OCI-LY1 (cell line): Measurements from ENCODE around the gene PNLIPRP1.

Experiments
- H2AFZ ChIP-seq: fragments of 200-600 bp; sonication (generic), shearing (Covaris generic); 2 replicates; pipeline ENCODE4 v1.6.0; 2014; ENCODE audit warnings: antibody characterized with exemption, mild to moderate bottlenecking, low read length
- H3F3A ChIP-seq: fragments of 200-600 bp; sonication (generic), shearing (Covaris generic); 2 replicates; pipeline ENCODE4 v1.6.0; 2014; ENCODE audit warnings: mild to moderate bottlenecking, antibody characterized with exemption, low read length, moderate library complexity; ENCODE audit not compliant: insufficient read depth
- H3K27ac ChIP-seq: fragments of 200-600 bp; sonication (generic); 2 replicates; pipeline ENCODE4 v1.5.1; 2014; ENCODE audit warnings: low read length, mixed run types, mild to moderate bottlenecking, low read depth; ENCODE audit not compliant: poor library complexity, severe bottlenecking
- H3K27me3 ChIP-seq: fragments of 200-600 bp; sonication (generic); 2 replicates; pipeline ENCODE4 v1.6.0; 2014; ENCODE audit warnings: antibody characterized with exemption, mild to moderate bottlenecking, low read length, moderate library complexity; ENCODE audit not compliant: insufficient read depth
- H3K36me3 ChIP-seq: fragments of 200-600 bp; sonication (generic); 2 replicates; pipeline ENCODE4 v1.6.1; 2014; ENCODE audit warnings: mild to moderate bottlenecking, antibody characterized with exemption, low read length, moderate library complexity, mixed read lengths; ENCODE audit not compliant: insufficient read depth
- H3K4me1 ChIP-seq: fragments of 200-600 bp; sonication (generic); 2 replicates; pipeline ENCODE4 v1.5.1; 2014; ENCODE audit warnings: mild to moderate bottlenecking, low read length, moderate library complexity; ENCODE audit not compliant: insufficient read depth, severe bottlenecking
- H3K4me2 ChIP-seq: fragments of 200-600 bp; sonication (generic), shearing (Covaris generic); 2 replicates; pipeline ENCODE4 v1.6.1; 2014; ENCODE audit warnings: low read length
- H3K4me3 ChIP-seq: fragments of 200-600 bp; sonication (generic); 2 replicates; pipeline ENCODE4 v1.5.1; 2014; ENCODE audit warnings: low read length, low read depth, mild to moderate bottlenecking, mixed read lengths; ENCODE audit not compliant: poor library complexity, severe bottlenecking
- H3K79me2 ChIP-seq: fragments of 200-600 bp; shearing (Covaris generic); 2 replicates; pipeline ENCODE4 v1.6.1; 2016; ENCODE audit warnings: mixed run types, low read length, mixed read lengths; ENCODE audit not compliant: insufficient read depth
- H3K9ac ChIP-seq: fragments of 200-600 bp; sonication (generic), shearing (Covaris generic); 2 replicates; pipeline ENCODE4 v1.6.1; 2014; ENCODE audit warnings: mild to moderate bottlenecking, low read length, mixed read lengths
- H3K9me2 ChIP-seq: fragments of 200-600 bp; sonication (generic), shearing (Covaris generic); 2 replicates; pipeline ENCODE4 v1.6.1; 2014; ENCODE audit warnings: low read depth, mild to moderate bottlenecking, low read length, mixed read lengths
- H3K9me3 ChIP-seq: fragments of 200-600 bp; shearing (Covaris generic); 2 replicates; pipeline ENCODE4 v1.6.1; 2014; ENCODE audit warnings: low read length, mixed read lengths
- H4K20me1 ChIP-seq: fragments of 200-600 bp; sonication (generic), shearing (Covaris generic); 2 replicates; pipeline ENCODE4 v1.6.0; 2016; ENCODE audit warnings: mild to moderate bottlenecking, low read length; ENCODE audit not compliant: insufficient read depth
- CTCF ChIP-seq: fragments of 200-600 bp; sonication (generic), shearing (Covaris generic); IDR thresholded peaks from 2 replicates; pipeline ENCODE4 v1.5.1; 2017; ENCODE audit warnings: mild to moderate bottlenecking, antibody characterized with exemption, low read length, moderate library complexity, mixed read lengths
- EZH2 ChIP-seq: fragments of 200-600 bp; sonication (generic), shearing (Covaris generic); IDR thresholded peaks from 2 replicates; pipeline ENCODE4 v1.8.0; 2017; ENCODE audit warnings: borderline replicate concordance, mixed run types, mild to moderate bottlenecking, antibody characterized with exemption, low read length, moderate library complexity, mixed read lengths

PNLIPRP1 gene

GRCh38 chr10:116565534-116565933 lies 25.2 kb upstream of the PNLIPRP1 start:
- H3K4me1 ChIP-seq, result no peaks in the 10 kb centered on the region
- no peaks in the 10 kb centered on the region for H3K36me3 ChIP-seq
- H3K9me3 ChIP-seq, result no peaks in the 10 kb centered on the region; the same call in 1 of the 2 replicates
- no peak overlapping the region for H3K9ac ChIP-seq
- TF ChIP-seq CTCF (no peak), EZH2 (no peak)
- H3K4me2 ChIP-seq, result no peak overlapping the region
- no peaks in the 10 kb centered on the region for H3K9me2 ChIP-seq
- H3K79me2 ChIP-seq, result no peaks in the 10 kb centered on the region
- no peak overlapping the region for H2AFZ ChIP-seq
- H3K4me3 ChIP-seq, result no peak overlapping the region
- H4K20me1 ChIP-seq, result no peaks in the 10 kb centered on the region
- H3K27me3 ChIP-seq, result no peaks in the 10 kb centered on the region
- H3F3A ChIP-seq, result no peaks in the 10 kb centered on the region
- no peak overlapping the region for H3K27ac ChIP-seq

- no peak overlapping the region for H2AFZ ChIP-seq
- H3F3A ChIP-seq, result no peaks in the 10 kb centered on the region
- no peaks in the 10 kb centered on the region for H3K4me1 ChIP-seq
- no peak overlapping the region for H3K4me3 ChIP-seq
- H3K27ac ChIP-seq, result no peak overlapping the region
- H4K20me1 ChIP-seq, result no peaks in the 10 kb centered on the region
- no peak overlapping the region for H3K9ac ChIP-seq
- H3K36me3 ChIP-seq, result no peaks in the 10 kb centered on the region
- no peaks in the 10 kb centered on the region for H3K9me2 ChIP-seq
- no peak overlapping the region for H3K4me2 ChIP-seq
- H3K79me2 ChIP-seq, result no peaks in the 10 kb centered on the region
- no peaks in the 10 kb centered on the region for H3K27me3 ChIP-seq
- TF ChIP-seq CTCF (no peak), EZH2 (no peak)
- H3K9me3 ChIP-seq, result no peaks in the 10 kb centered on the region; the same call in 1 of the 2 replicates
These were observed 23.8 kb upstream of the PNLIPRP1 start for GRCh38 chr10:116566932-116567331.

- Histone ChIP-seq H3K27ac (no peak overlapping the region), H3K27me3 (no peaks in the 10 kb centered on the region), H3K4me3 (no peak overlapping the region), H3K36me3 (no peaks in the 10 kb centered on the region), H3F3A (no peaks in the 10 kb centered on the region), H3K9ac (no peak overlapping the region), H3K79me2 (no peaks in the 10 kb centered on the region), H3K9me2 (no peaks in the 10 kb centered on the region), H3K9me3 (no peaks in the 10 kb centered on the region; the same call in 1 of the 2 replicates), H3K4me2 (no peak overlapping the region), H3K4me1 (no peaks in the 10 kb centered on the region), H4K20me1 (no peaks in the 10 kb centered on the region), H2AFZ (no peak overlapping the region)
- TF ChIP-seq CTCF (no peak), EZH2 (no peak)
These were observed 23.4 kb upstream of the PNLIPRP1 start for GRCh38 chr10:116567335-116567734.
